Fibroblast of villous mesenchyme (primary cell): ENCODE results near the gene LRTM2. TPM values are rescaled to one million over a fixed set of nuclear protein-coding genes. Genes with fewer than 3 reads are reported as not detected.

Source experiments
- DNase-seq: peaks from one replicate; pipeline ENCODE4 v3.0.0-alpha.2; 2010; ENCODE audit warnings: low read depth
- H3K4me3 ChIP-seq: 2 replicates; pipeline ENCODE4 v1.5.1; 2011; ENCODE audit warnings: low read depth, mild to moderate bottlenecking, low read length
- CTCF ChIP-seq: IDR thresholded peaks from 2 replicates; pipeline ENCODE4 v1.5.1; 2012; ENCODE audit warnings: low read depth, mild to moderate bottlenecking, low read length; ENCODE audit not compliant: insufficient read depth
- total RNA-seq: library from RNA; depleted of rRNA; stranded (reverse); fragments of >200 nt; gene quantifications from 2 replicates; pipeline ENCODE4 v1.2.3, GENCODE V29; 2012

LRTM2 gene
- total RNA-seq, 1 donor = not detected

- no peak for TF ChIP-seq CTCF
- no peak overlapping the region for H3K4me3 ChIP-seq
- no peak for DNase-seq
These were observed 62.6 kb downstream of the LRTM2 start for GRCh38 chr12:1882850-1883470.

- no peak overlapping the region for H3K4me3 ChIP-seq
- no peak for DNase-seq
- TF ChIP-seq CTCF = no peak
These were observed 63.1 kb downstream of the LRTM2 start for GRCh38 chr12:1883513-1883912.

DNA sequence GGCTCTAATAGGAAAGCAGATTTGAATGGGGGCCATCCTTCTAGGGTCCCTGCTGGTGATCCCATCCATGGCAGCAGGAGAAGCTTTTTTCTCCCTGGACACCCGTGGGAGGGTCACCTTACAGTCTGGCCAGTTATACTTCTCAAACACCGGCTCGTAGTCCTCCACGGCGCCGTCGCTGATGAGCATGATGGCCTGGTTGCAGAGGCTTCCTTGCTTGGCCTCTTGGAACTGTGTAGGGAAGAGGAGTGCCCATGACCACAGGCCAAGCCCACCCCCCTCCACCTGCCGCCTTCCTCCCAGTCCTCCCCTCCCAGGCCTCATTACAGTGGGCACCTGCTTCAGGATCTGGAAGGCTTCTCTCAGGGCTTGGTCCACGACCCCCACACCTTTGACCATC lies 64.3 kb downstream of the LRTM2 start:
- no peak for TF ChIP-seq CTCF
- DNase-seq = no peak
- no peak overlapping the region for H3K4me3 ChIP-seq

DNA sequence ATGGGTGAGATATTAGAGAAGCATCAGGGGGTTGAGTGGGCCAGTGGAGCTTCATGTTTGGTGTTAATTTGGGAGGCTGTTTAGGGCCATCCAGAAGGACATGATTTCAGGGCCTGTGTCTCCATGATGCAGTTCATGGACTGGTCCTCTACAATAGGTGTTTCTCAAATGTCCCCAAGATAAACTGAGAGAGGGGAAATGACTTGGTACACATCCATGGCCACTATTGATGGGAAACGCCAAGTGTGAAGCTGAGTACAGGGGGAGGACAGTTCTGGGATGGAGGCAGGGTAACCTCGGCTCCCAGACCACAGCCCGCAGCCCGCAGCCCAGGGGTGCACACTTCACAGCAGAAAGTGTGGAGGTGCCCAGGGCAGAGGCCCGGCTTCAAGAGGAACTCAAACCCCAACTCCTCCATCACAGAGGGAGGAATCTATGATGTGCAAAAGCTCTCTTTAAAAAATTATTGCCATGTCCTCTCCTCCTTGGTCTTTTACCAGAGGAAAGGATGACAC lies 64.8 kb downstream of the LRTM2 start:
- TF ChIP-seq CTCF = no peak
- no peak overlapping the region for H3K4me3 ChIP-seq
- no peak for DNase-seq

DNA sequence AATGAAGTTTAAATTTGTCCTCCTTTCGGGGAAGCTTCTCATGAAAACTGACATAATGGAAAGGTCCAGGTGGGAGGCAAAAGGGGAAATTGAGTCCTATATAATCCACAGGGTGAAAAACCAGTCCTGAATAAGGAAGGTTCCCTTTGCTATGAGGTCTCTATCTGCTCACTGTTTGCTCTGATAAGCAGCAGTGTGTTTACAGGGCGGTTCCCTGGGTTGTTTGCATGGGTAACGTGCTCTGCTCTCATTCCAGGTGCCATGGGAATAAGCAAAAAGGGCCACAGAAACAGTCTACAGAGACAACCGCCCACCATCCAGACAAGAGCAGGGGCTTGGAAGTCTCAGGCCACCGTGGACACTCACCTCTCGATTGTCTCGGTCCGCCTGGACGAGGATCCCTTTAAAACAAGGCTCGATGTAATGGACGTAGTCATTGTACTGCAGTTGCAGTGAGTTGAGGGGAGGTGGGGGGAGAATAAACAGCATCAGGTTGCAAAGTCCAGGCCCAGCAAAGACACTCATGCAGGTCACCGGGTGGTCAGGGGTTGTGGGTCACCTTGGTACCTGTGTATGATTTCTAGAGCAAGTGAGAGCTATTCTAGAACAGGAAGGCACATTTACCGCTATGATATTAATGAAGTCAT lies 65.4 kb downstream of the LRTM2 start:
- H3K4me3 ChIP-seq = no peak overlapping the region
- TF ChIP-seq CTCF = no peak
- DNase-seq = no peak

Other genes with a start within 250 kb of the LRTM2 start
- 7.4 and 9.5 TPM in 2 replicates for gene FBXL14, start 226.0 kb upstream of the LRTM2 start, total RNA-seq
- 78.2 and 98.2 TPM in 2 replicates for gene WNT5B, start 191.3 kb upstream of the LRTM2 start, total RNA-seq
- gene ADIPOR2, start 129.5 kb upstream of the LRTM2 start, total RNA-seq = 34.1 and 48.8 TPM in 2 replicates
- 0.97 and 1.7 TPM in 2 replicates for gene CACNA2D4, start 98.1 kb downstream of the LRTM2 start, total RNA-seq
- gene DCP1B, start 183.9 kb downstream of the LRTM2 start, total RNA-seq = 9.3 and 17.7 TPM in 2 replicates
- gene CACNA1C, start 232.4 kb downstream of the LRTM2 start, total RNA-seq = 11.7 and 14.8 TPM in 2 replicates